ENCODE measurements around the gene GDA.

The GDA gene

DNA sequence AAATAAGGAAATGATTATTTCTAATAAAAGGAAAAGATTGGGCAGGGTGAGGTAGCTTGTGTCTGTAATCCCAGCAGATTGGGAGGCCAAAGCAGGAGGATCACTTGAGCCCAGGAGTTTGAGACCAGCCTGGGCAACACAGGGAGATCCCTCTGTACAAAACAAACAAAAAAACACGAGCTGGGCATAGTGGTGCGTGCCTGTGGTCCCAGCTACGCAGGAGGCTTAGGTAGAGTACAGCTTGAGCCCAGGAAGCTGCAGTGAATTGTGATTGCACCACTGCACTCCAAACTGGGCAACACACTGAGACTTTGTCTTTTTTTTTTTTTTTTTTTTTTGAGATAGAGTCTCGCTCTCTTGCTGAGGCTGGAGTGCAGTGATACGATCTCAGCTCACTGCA lies 18.8 kb downstream of the GDA start:
- Mint-ChIP-seq H3K27ac (no peak overlapping the region), H3K27me3 (peaks cover 1% of the 10 kb centered on the region), H3K36me3 (no peaks in the 10 kb centered on the region), H3K9me3 (peaks cover 6% of the 10 kb centered on the region), H3K4me3 (no peak overlapping the region), H3K4me1 (no peaks in the 10 kb centered on the region)

- H3K9me3 Mint-ChIP-seq: peaks cover 1% of the 10 kb centered on the region
- H3K27ac Mint-ChIP-seq: no peak overlapping the region
- no peaks in the 10 kb centered on the region for H3K4me1 Mint-ChIP-seq
- peaks cover 1% of the 10 kb centered on the region for H3K27me3 Mint-ChIP-seq
- no peaks in the 10 kb centered on the region for H3K36me3 Mint-ChIP-seq
- no peak overlapping the region for H3K4me3 Mint-ChIP-seq
These were observed 19.9 kb downstream of the GDA start for GRCh38 chr9:72169178-72169577.

DNA sequence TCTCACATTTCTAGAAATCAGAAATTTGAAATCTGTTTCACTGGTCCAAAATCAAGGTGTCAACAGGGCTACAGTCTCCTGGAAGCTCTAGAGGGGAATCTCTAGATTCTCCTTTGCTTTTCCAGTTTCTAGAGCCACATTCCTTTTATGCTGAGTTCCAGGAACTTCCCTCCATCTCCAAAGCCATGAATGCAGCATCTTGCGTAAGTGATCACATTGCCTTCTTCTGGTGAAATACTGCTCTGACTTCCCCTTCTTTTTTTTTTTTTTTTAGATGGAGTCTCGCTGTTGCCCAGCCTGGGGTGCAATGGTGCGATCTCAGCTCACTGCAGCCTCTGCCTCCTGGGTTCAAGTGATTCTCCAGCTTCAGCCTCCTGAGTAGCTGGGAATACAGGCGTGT lies 23.8 kb downstream of the GDA start:
- Mint-ChIP-seq H3K4me3 (no peak overlapping the region), H3K4me1 (no peaks in the 10 kb centered on the region)

DNA sequence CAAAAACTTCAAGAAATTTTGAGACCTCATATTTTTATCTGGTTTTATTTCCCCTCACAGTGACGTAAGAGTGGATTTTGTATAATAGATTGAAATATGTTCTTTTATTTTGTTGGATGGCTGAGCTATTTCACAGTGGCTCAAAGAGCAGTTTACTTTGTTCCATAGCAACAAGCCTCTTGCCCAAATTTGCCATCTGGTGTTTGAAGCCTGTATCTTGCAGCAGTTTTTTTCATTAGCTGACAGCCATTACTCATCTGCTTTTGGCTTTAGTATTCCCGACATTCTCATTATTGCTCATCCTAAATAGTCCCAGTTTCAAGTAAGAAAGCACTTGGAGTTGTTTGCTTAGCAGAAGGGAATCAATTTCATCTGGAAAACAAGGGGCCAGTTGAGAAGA lies 36.3 kb downstream of the GDA start:
- Mint-ChIP-seq H3K36me3 (no peaks in the 10 kb centered on the region), H3K27me3 (peaks cover 6% of the 10 kb centered on the region), H3K9me3 (no peaks in the 10 kb centered on the region), H3K4me1 (no peaks in the 10 kb centered on the region), H3K4me3 (no peak overlapping the region), H3K27ac (no peak overlapping the region)

More for the DNA sequence above, 23.8 kb downstream of the GDA start:
- H3K27me3 Mint-ChIP-seq: no peaks in the 10 kb centered on the region
- H3K36me3 Mint-ChIP-seq: no peaks in the 10 kb centered on the region
- H3K9me3 Mint-ChIP-seq: no peaks in the 10 kb centered on the region
- H3K27ac Mint-ChIP-seq: no peak overlapping the region

DNA sequence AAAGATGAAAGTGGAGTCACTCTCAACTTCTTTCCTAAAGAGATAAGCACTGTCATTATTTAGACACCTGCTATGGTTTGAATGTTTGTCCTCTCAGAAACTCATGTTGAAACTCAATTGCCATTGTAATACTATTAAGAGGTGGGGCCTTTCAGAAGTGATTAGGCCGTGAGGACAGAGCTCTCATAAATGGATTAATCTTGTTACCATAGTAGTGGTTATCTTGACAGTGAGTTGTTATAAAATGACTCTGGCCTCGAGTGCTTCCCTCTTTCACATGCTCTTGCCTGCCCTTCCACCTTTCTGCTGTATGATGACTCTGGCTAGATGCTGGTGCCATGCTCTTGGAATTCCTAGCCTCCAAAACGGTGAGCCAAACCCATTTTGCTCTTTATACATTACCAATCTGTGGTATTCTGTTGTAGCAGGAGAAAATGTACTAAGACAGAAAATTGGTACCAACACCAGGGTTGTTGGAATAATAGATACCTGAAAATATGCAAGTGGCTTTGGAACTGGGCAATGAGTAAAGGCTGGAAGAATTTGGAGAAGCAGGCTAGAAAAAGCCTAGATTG lies 38.0 kb downstream of the GDA start:
- H3K36me3 Mint-ChIP-seq: no peaks in the 10 kb centered on the region
- H3K4me1 Mint-ChIP-seq: no peaks in the 10 kb centered on the region
- H3K9me3 Mint-ChIP-seq: no peaks in the 10 kb centered on the region
- no peak overlapping the region for H3K27ac Mint-ChIP-seq
- peaks cover 11% of the 10 kb centered on the region for H3K27me3 Mint-ChIP-seq
- no peak overlapping the region for H3K4me3 Mint-ChIP-seq

- H3K27ac Mint-ChIP-seq: no peak overlapping the region
- H3K4me1 Mint-ChIP-seq: no peaks in the 10 kb centered on the region
- H3K9me3 Mint-ChIP-seq: no peaks in the 10 kb centered on the region
- H3K36me3 Mint-ChIP-seq: no peaks in the 10 kb centered on the region
- H3K27me3 Mint-ChIP-seq: peaks cover 12% of the 10 kb centered on the region
- no peak overlapping the region for H3K4me3 Mint-ChIP-seq
These were observed 39.0 kb downstream of the GDA start for GRCh38 chr9:72188232-72188631.

GRCh38 chr9:72193478-72193881 lies 44.2 kb downstream of the GDA start:
- Mint-ChIP-seq H3K27me3 (peaks cover 18% of the 10 kb centered on the region), H3K36me3 (no peaks in the 10 kb centered on the region), H3K27ac (no peak overlapping the region), H3K4me3 (no peak overlapping the region), H3K4me1 (no peaks in the 10 kb centered on the region), H3K9me3 (no peaks in the 10 kb centered on the region)

GRCh38 chr9:72199238-72199637 lies 50.0 kb downstream of the GDA start:
- Mint-ChIP-seq H3K27ac (no peak overlapping the region), H3K36me3 (no peaks in the 10 kb centered on the region), H3K9me3 (no peaks in the 10 kb centered on the region), H3K4me3 (no peak overlapping the region), H3K27me3 (peaks cover 3% of the 10 kb centered on the region), H3K4me1 (no peaks in the 10 kb centered on the region)

- peaks cover 3% of the 10 kb centered on the region for H3K27me3 Mint-ChIP-seq
- H3K4me3 Mint-ChIP-seq: no peak overlapping the region
- no peaks in the 10 kb centered on the region for H3K4me1 Mint-ChIP-seq
- H3K36me3 Mint-ChIP-seq: no peaks in the 10 kb centered on the region
- H3K9me3 Mint-ChIP-seq: no peaks in the 10 kb centered on the region
- no peak overlapping the region for H3K27ac Mint-ChIP-seq
These were observed 51.2 kb downstream of the GDA start for GRCh38 chr9:72200452-72200851.

- H3K27me3 Mint-ChIP-seq: peaks cover 3% of the 10 kb centered on the region
- no peaks in the 10 kb centered on the region for H3K36me3 Mint-ChIP-seq
- no peaks in the 10 kb centered on the region for H3K4me1 Mint-ChIP-seq
- no peak overlapping the region for H3K4me3 Mint-ChIP-seq
- no peaks in the 10 kb centered on the region for H3K9me3 Mint-ChIP-seq
- H3K27ac Mint-ChIP-seq: no peak overlapping the region
These were observed 52.8 kb downstream of the GDA start for GRCh38 chr9:72202009-72202408.

- H3K9me3 Mint-ChIP-seq: no peaks in the 10 kb centered on the region
- no peaks in the 10 kb centered on the region for H3K4me1 Mint-ChIP-seq
- H3K36me3 Mint-ChIP-seq: no peaks in the 10 kb centered on the region
- no peak overlapping the region for H3K4me3 Mint-ChIP-seq
- no peak overlapping the region for H3K27ac Mint-ChIP-seq
- H3K27me3 Mint-ChIP-seq: peaks cover 1% of the 10 kb centered on the region
These were observed 54.1 kb downstream of the GDA start for GRCh38 chr9:72203205-72203803.

GRCh38 chr9:72204062-72204461 lies 54.8 kb downstream of the GDA start:
- H3K4me1 Mint-ChIP-seq: no peaks in the 10 kb centered on the region
- H3K27ac Mint-ChIP-seq: no peak overlapping the region
- no peaks in the 10 kb centered on the region for H3K36me3 Mint-ChIP-seq
- no peak overlapping the region for H3K4me3 Mint-ChIP-seq
- H3K27me3 Mint-ChIP-seq: peaks cover 1% of the 10 kb centered on the region
- no peaks in the 10 kb centered on the region for H3K9me3 Mint-ChIP-seq

DNA sequence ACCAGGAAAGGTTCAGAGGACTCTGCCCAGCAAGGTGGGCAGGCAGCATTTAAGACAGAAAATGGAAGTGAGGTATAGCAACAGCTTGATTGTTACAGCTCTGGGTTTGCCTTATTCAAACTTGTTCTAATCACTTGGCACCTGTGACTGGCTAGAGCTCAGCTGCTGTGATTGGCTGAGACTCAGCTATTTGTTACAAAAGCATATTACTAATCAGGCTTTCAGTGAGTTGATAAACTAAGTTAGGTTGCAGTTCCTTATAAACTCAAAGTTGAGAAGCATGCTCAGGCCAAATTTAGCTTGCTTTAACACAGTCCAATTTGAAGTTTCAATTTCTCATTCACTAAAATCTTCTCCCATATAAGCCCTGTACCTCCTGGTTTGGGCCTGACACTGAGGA lies 56.3 kb downstream of the GDA start:
- Mint-ChIP-seq H3K27ac (no peak overlapping the region), H3K4me3 (no peak overlapping the region), H3K9me3 (no peaks in the 10 kb centered on the region)

GRCh38 chr9:72207278-72207677 lies 58.0 kb downstream of the GDA start:
- no peak overlapping the region for H3K27ac Mint-ChIP-seq
- H3K36me3 Mint-ChIP-seq: no peaks in the 10 kb centered on the region
- H3K27me3 Mint-ChIP-seq: peaks cover 1% of the 10 kb centered on the region
- H3K4me1 Mint-ChIP-seq: no peaks in the 10 kb centered on the region
- no peak overlapping the region for H3K4me3 Mint-ChIP-seq
- no peaks in the 10 kb centered on the region for H3K9me3 Mint-ChIP-seq

More for the DNA sequence above, 56.3 kb downstream of the GDA start:
- H3K36me3 Mint-ChIP-seq: no peaks in the 10 kb centered on the region
- H3K4me1 Mint-ChIP-seq: no peaks in the 10 kb centered on the region
- peaks cover 1% of the 10 kb centered on the region for H3K27me3 Mint-ChIP-seq

DNA sequence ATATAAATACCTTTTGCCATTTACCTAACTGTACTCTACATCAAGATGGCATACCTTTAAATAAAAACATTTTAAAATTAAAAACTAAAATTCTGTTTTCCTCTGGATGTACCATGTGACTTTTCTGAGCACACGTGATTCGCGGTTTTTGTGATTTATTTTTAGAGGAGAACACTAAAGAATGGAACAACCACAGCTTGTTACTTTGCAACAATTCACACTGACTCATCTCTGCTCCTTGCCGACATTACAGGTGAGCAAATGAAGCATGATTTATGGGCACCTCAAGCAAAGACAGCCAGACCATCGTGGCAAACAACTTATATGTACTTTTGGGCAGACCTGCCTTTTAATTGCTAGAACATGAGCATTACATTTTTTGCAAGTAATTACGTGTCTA lies 61.3 kb downstream of the GDA start:
- Mint-ChIP-seq H3K36me3 (no peaks in the 10 kb centered on the region), H3K4me1 (no peaks in the 10 kb centered on the region), H3K27me3 (peaks cover 6% of the 10 kb centered on the region), H3K9me3 (no peaks in the 10 kb centered on the region), H3K4me3 (no peak overlapping the region), H3K27ac (no peak overlapping the region)

DNA sequence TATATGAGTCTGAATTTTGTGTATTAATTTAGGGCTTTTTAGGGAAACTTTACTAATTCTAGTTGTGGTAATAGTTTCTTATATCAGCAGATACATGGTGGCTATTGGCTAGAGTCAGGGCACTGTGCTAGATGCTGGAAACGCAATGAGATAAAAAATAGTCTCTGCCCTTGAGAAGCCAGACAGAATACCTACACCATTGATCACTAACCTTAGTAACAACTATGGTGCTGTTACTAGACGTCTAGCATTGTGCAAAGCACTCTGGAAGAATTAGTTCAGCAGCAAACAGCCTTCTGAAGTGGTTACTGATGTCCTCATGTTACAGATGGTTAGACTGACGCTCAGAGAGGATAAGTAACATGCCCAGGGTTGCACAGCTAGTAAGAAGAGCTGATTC lies 61.8 kb downstream of the GDA start:
- Mint-ChIP-seq H3K27me3 (peaks cover 6% of the 10 kb centered on the region), H3K27ac (no peak overlapping the region), H3K4me3 (no peak overlapping the region), H3K36me3 (no peaks in the 10 kb centered on the region), H3K9me3 (no peaks in the 10 kb centered on the region), H3K4me1 (no peaks in the 10 kb centered on the region)

DNA sequence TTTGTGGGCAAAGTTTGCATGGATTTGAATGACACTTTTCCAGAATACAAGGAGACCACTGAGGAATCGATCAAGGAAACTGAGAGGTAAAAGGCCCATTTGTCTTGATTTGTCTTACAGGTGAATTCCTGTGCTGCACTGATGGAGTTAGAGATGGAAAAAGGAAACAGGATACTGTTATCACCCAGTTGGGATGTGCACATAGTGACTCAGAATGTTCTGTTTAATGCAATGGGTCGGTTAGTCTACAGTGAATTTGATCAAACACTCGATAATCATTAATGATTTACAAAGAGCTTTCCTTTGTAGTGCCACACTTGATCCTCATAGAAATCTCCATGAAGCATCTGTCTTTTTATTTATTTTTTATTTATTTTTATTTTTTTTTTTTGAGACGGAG lies 64.7 kb downstream of the GDA start:
- Mint-ChIP-seq H3K36me3 (no peaks in the 10 kb centered on the region), H3K27ac (no peak overlapping the region), H3K4me1 (no peaks in the 10 kb centered on the region), H3K4me3 (no peak overlapping the region), H3K27me3 (peaks cover 7% of the 10 kb centered on the region), H3K9me3 (no peaks in the 10 kb centered on the region)

Data from activated naive CD4-positive, alpha-beta T cell treated with anti-CD3 and anti-CD28 coated beads, Interleukin-2, amount 50 U/mL, for 24 hours (primary cell).